GM18868 (cell line): ENCODE results near the gene MEMO1.

Experiments
- ATAC-seq: cut with Tn5 transposase; IDR thresholded peaks from one replicate; pipeline ENCODE4 v1.9.1; 2021; ENCODE audit warnings: mild to moderate bottlenecking, moderate library complexity; ENCODE audit not compliant: unreplicated experiment

MEMO1 gene

DNA sequence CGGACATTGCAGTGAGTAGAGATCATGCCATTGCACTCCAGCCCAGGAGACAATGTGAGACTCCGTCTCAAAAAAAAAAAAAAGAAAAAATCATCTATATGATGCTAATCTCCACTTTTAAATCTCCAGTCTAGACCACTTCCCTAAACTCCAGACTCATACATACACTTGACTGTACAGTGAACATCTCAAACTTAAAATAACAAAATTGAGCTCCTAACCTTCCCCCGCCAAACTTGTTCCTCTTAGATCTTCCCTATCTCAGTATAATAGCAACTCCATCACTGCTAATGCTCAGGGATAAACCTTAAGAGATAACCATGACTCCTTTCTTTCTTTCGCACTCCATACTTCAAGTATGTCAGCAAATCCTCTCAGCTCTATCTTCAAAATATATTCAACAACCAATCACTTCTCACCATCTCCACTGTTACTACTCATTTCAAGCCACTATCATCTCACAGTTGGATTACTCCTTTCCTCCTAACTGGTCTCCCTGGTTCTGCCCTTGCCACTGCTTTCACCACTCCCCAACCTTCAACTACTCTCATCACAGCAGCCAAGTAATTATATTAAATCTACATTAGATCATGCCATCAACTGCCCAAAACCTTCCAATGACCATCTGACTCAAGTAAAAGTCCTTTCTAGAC is 12.0 kb downstream of the MEMO1 start:
- ATAC-seq: no peak

DNA sequence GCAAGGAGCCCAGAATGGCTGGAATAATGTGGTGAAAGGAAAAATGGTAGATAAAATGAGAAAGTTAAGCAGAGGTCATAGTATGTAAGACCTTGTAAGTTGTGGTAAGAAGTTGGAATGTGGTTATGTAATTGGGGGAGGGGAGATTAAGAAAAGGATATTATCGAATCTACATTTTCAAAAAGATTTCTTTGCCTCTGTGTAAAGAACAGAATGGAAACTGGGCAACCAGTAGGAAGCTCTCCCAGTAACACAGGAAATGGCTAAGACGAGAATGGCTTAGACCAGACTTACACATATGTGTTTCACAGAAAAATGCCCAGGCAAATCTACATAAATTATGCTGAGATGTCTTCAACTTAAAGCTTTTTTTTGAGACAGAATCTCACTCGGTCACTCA is 13.2 kb downstream of the MEMO1 start:
- ATAC-seq: no peak

GRCh38 chr2:31996571-31997150 is 14.1 kb downstream of the MEMO1 start:
- ATAC-seq: no peak

DNA sequence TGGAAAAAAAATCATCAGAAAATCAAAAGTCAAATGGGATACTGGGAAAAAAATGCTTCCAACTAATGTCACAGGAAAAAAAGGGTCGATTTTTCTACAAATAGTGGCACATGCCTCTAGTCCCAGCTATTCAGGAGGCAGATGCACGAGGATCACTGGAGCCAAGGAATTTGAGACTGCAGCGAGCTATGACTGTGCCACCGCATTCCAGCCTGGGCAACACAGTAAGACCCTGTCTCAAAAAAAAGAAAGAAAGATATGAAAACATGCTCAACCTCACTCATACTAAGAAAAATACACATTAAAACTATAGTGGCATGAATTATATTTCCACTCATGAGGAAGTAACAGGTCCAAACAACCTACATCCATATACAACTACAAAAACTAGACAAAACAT is 17.9 kb downstream of the MEMO1 start:
- ATAC-seq: no peak

DNA sequence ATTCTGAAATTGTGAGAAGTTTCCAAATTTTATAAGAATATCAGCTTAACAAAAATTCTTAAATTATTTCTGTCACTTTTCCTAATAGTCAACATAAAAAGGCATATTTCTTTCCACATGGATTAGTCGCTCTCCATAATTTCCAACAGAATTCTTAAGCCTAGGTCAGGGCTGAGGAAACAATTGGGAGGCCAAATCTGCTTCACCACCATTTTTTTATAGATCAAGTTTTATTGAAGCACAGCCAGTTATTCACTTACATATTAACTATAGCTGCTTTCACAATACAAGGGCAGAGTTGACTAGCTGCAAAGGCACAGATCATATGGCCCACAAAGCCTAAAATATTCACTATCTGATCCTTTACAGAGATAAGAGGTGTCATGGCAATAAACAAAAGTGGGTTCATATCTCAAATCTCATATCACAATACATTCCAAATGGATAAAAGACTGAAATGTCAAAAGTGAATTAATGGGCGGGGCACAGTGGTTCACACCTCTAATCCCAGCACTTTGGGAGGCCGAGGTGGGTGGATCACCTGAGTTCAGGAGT is 18.7 kb downstream of the MEMO1 start:
- ATAC-seq: no peak

DNA sequence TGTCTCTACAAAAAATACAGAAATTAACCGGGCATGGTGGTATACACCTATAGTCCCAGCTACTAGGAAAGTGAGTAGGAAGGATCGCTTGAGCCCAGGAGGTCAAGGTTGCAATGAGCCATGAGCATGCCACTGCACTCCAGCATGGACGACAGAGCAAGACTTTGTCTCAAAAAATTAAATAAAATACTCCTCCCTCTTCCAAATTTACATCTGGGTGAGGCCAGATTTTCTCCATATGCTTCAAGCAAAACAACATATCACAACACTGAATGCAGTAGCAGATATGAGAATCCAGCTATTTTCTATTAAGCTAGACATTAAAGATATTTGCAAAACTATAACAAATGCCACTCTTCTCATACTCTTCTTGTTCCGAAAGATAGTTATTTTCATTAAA is 20.9 kb downstream of the MEMO1 start:
- ATAC-seq: no peak

DNA sequence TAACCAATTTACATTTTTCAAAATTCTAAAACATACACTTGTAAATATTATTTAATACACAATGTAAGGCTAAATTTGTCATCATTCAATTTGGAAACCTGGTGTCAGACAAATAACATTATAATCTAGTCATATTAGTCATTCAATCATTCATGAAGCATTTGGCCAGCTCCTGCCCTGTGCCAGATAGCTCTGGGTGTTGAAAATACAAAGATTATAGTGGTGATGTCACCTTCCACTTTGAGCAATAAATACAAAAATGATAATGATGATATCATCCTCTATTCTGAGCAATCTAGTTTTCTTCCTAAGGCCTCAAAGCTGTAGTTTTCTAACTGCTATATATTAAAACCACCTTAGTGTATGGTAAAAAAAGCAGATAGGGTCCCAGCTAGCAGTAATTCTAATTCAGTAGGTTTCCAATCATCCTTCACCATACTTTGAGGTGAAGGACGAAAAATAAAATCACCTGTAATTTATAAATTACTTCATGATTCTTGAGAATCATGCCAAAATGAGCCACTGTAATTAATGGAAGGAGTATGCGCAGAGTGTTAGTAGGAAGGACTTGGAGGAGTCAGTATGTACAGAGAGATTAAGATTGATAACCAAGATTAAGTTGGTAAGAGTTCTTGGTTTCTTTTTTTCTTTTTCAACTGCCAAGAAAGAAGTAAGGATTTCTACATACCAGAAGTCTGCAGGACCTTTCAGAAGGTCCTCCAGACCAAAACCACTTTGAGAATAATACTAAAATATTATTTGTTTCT is 23.2 kb downstream of the MEMO1 start:
- ATAC-seq: no peak

DNA sequence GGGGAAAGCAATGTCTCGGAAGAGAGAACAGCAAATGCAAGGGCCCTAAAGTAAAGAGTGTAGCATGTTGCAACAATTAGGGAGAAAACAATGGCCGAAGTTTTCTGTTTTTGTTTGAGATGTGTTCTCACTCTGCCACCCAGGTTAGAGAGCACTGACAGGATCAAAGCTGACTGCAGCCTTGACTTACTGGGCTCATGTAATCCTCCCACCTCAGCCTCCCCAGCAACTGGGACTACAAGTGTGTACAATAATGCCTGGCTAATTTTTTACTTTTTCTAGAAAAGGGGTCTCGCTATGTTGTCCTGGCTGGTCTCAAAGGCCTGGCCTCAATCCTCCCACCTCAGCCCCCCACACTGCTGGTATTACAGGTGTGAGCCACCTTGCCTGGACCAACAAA is 23.9 kb downstream of the MEMO1 start:
- no peak for ATAC-seq

GRCh38 chr2:31983762-31984467 is 26.9 kb downstream of the MEMO1 start:
- ATAC-seq: no peak

DNA sequence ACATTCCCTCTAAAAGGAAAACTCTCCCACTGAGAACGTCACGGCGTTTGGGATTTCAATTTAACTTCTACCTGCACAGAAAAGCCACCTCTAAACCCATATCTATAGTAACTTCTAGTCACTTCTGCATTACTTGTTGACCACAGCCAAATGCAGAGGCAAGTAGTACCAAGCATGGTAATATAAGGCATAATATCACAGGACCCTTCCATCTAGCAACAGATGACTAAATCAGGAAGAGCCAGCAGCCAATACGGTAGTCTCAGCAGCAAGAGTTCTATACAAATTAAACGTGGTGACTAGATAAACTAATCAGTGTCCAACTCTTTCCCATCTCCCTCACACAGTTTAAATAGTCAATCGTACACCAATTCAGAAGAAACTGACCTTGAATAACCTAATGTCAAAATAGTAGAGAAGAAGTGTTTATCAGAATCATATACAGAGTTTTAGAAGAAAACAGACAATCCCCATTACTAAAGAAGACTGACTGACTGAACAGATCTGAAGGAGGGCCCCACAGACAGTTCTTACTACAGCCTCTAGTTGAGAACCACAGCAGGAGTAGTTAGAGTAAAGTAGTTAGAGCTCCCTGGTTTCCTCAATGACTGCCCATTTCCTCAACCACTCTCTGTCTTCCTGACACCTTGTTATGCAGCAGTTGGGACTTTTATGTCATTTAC is 30.0 kb downstream of the MEMO1 start:
- peak; percentile 100 for ATAC-seq

GRCh38 chr2:31979956-31980355 is 30.9 kb downstream of the MEMO1 start:
- ATAC-seq: no peak

- ATAC-seq: no peak
These were observed 31.8 kb downstream of the MEMO1 start for GRCh38 chr2:31979018-31979417.

DNA sequence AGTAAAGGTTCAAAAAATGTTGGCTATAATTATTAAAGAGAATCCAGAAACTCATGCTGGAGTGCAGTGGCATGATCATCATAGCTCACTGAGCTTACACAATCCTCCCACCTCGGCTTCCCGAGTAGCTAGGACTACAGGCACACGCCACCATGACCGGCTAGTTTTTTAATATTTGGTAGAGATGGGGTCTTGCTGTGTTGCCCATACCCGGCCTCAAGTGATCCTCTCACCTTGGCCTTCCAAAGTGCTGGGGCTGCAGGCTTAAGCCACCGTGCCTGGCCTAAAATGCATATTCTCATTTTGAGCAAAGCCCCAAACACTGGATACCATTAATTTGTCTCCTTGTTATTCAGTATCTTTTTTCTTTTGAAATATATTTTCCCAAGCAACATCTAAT is 32.4 kb downstream of the MEMO1 start:
- no peak for ATAC-seq

DNA sequence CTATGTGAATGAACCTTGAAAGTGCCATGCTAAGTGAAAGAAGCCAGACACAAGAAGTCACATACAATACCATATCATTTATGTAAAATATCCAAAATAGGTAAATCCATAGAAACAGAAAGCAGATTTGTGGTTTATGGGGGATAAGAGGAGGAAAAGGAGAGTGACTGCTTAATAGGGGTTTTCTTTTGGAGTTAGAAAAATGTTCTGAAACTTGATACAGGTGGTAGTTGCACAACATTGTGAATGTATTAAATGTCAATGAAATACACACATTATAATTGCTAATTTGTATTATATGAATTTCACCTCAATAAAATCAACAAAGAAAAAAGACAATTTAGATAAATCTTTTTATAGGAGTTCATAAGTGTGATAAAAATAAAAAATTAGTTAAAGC is 37.1 kb downstream of the MEMO1 start:
- ATAC-seq: no peak

- ATAC-seq: peak; percentile 46
These were observed 38.7 kb downstream of the MEMO1 start for GRCh38 chr2:31972059-31972458.

GRCh38 chr2:31969178-31969577 is 41.6 kb downstream of the MEMO1 start:
- ATAC-seq: no peak

DNA sequence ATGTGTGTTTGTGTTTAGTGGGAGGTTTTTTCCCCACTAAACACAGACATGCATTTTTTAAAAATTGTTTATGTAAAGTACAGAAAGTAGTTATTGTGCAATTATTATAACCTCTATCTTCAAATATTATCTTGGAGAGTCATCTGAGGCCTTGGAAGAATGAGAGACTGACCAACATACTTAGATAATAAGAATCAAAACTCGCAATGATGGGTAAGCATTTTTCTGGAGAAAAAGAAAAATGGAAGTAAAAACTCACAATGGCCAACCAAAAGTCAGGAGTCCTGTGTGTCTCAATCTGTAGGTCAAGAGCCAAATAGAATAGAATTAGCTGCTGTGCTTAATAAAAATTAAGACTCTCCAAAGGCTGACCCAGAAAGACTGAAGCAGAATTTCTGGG is 43.0 kb downstream of the MEMO1 start:
- ATAC-seq: no peak

DNA sequence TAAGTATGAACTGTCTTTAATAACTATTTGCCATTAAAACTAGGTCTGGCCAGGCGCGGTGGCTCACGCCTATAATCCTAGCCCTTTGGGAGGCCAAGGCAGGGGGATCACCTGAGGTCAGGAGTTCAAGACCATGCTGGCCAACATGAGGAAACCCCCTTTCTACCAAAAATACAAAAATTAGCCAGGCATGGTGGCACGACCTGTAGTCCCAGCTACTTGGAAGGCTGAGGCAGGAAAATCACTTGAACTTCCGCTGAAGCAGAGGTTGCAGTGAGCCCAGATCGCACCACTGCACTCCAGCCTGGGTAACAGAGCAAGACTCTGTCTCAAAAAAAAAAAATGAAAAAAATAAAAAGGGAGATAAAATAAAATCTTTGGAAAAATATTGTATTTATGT is 44.4 kb downstream of the MEMO1 start:
- ATAC-seq: peak; percentile 65

DNA sequence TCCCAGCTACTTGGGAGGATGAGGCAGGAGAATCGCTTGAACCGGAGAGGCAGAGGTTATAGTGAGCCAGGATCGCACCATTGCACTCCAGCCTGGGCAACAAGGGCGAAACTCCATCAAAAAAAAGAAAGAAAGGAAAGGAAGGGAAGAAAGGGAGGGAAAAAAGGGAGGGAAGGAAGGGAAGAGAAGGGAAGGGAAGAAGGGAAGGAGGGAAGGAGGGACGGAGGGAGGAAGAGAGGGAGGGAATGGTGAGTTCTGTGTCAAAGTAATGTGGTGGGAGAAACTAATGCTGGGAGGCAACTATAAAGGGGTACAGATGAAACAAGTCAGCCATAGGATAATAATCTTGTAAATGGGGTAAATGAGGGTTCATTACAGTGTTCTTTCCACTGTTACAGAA is 45.7 kb downstream of the MEMO1 start:
- ATAC-seq: no peak

- ATAC-seq: no peak
These were observed 47.9 kb downstream of the MEMO1 start for GRCh38 chr2:31962757-31963361.
